ENCODE measurements around the gene GPR12. TPM values are rescaled to one million over a fixed set of nuclear protein-coding genes. Genes with fewer than 3 reads are reported as not detected.

GPR12 gene
- total RNA-seq: under 1 TPM; 0.05 to 0.30 TPM

- intact Hi-C loops (cut with DNase I): no loop called here
- no peaks in the 10 kb centered on the region for H3K9me3 ChIP-seq
- H3K27me3 ChIP-seq: peaks cover 31% of the 10 kb centered on the region
- no peak within 1 kb of the TSS for H3K4me3 ChIP-seq
- no peak for TF ChIP-seq CTCF (IDR thresholded peaks at IDR 0.05)
- no peak for DNase-seq
- no peaks in the 10 kb centered on the region for H3K4me1 ChIP-seq
- H3K36me3 ChIP-seq: no peaks in the 10 kb centered on the region
- H3K9ac ChIP-seq (ENCODE audit: low read depth in 2 of 2, low read length in 2 of 2): no peak within 1 kb of the TSS
- H3K27ac ChIP-seq: no peak within 1 kb of the TSS
Observed at GRCh38 chr13:26759907-26760831, at the start of gene GPR12. TSS of gene GPR12 (minus strand) at chr13:26760786. CDS start at chr13:26759827, 959 bp downstream.

GRCh38 chr13:26810095-26810494, 49.5 kb upstream of the GPR12 start:
- DNase-seq: no peak

GRCh38 chr13:26806891-26807290, 46.3 kb upstream of the GPR12 start:
- H3K36me3 ChIP-seq: no peaks in the 10 kb centered on the region
- intact Hi-C loops (cut with DNase I): no loop called here
- H3K27me3 ChIP-seq: no peaks in the 10 kb centered on the region
- H3K27ac ChIP-seq: no peak overlapping the region
- no peak for TF ChIP-seq CTCF (IDR thresholded peaks at IDR 0.05)
- H3K4me3 ChIP-seq: no peak overlapping the region
- DNase-seq: no peak
- H3K9ac ChIP-seq (ENCODE audit: low read depth in 2 of 2, low read length in 2 of 2): no peak overlapping the region
- H3K4me1 ChIP-seq: no peaks in the 10 kb centered on the region
- H3K9me3 ChIP-seq: no peaks in the 10 kb centered on the region

More at GRCh38 chr13:26810095-26810494, 49.5 kb upstream of the GPR12 start:
- Histone ChIP-seq H3K27ac (no peak overlapping the region), H3K9me3 (no peaks in the 10 kb centered on the region), H3K27me3 (no peaks in the 10 kb centered on the region), H3K4me1 (no peaks in the 10 kb centered on the region), H3K36me3 (no peaks in the 10 kb centered on the region), H3K9ac (ENCODE audit: low read depth in 2 of 2, low read length in 2 of 2) (no peak overlapping the region), H3K4me3 (no peak overlapping the region)
- intact Hi-C loops (cut with DNase I): no loop called here
- TF ChIP-seq CTCF (IDR thresholded peaks at IDR 0.05): no peak

- Histone ChIP-seq H3K27ac (no peak overlapping the region), H3K9me3 (no peaks in the 10 kb centered on the region), H3K36me3 (no peaks in the 10 kb centered on the region), H3K9ac (ENCODE audit: low read depth in 2 of 2, low read length in 2 of 2) (no peak overlapping the region), H3K4me1 (no peaks in the 10 kb centered on the region), H3K4me3 (no peak overlapping the region), H3K27me3 (no peaks in the 10 kb centered on the region)
- no peak for DNase-seq
- TF ChIP-seq CTCF (IDR thresholded peaks at IDR 0.05): no peak
- intact Hi-C loops (cut with DNase I): no loop called here
Observed at GRCh38 chr13:26787961-26788360, 27.4 kb upstream of the GPR12 start.

- no peak for DNase-seq
- Histone ChIP-seq H3K9me3 (no peaks in the 10 kb centered on the region), H3K4me1 (no peaks in the 10 kb centered on the region), H3K9ac (ENCODE audit: low read depth in 2 of 2, low read length in 2 of 2) (no peak overlapping the region), H3K27ac (no peak overlapping the region), H3K27me3 (no peaks in the 10 kb centered on the region), H3K4me3 (no peak overlapping the region), H3K36me3 (no peaks in the 10 kb centered on the region)
- no peak for TF ChIP-seq CTCF (IDR thresholded peaks at IDR 0.05)
- intact Hi-C loops (cut with DNase I): no loop called here
Observed at GRCh38 chr13:26786651-26787295, 26.2 kb upstream of the GPR12 start.

Measured in colonic mucosa (tissue), 4 donors.